SK-N-SH treated with all-trans-retinoic acid at 6 μM for 48 hours (cell line): ENCODE data around the gene BABAM2.

Experiments
- ATAC-seq: fragments of 200-7000 bp; cut with Tn5 transposase; 3 replicates; pipeline ENCODE4 v1.9.1; 2020; ENCODE audit warnings: mild to moderate bottlenecking, moderate library complexity
- ARNTL ChIP-seq: fragments of 450-650 bp; formaldehyde crosslinking; IDR thresholded peaks from 2 replicates; pipeline ENCODE4 v1.5.0; 2020; ENCODE audit warnings: low read depth, mild to moderate bottlenecking, moderate library complexity, borderline replicate concordance
- BACH2 ChIP-seq: fragments of 250-450 bp; sonication (Bioruptor Pico); IDR thresholded peaks from 2 replicates; pipeline ENCODE4 v1.9.0; 2021; ENCODE audit warnings: mild to moderate bottlenecking, borderline replicate concordance
- CSDC2 ChIP-seq: fragments of 250-450 bp; sonication (Bioruptor Pico); IDR thresholded peaks from 2 replicates; pipeline ENCODE4 v1.5.0; 2020; ENCODE audit warnings: mild to moderate bottlenecking, moderate library complexity
- CSRNP3 ChIP-seq: fragments of 250-450 bp; sonication (Bioruptor Pico); IDR thresholded peaks from 2 replicates; pipeline ENCODE4 v1.5.1; 2021; ENCODE audit warnings: mild to moderate bottlenecking, moderate library complexity
- ESRRG ChIP-seq: fragments of 250-450 bp; sonication (Bioruptor Pico); IDR thresholded peaks from 2 replicates; pipeline ENCODE4 v1.6.1; 2021; ENCODE audit warnings: mild to moderate bottlenecking
- GLIS3 ChIP-seq: fragments of 250-450 bp; sonication (Bioruptor Pico); IDR thresholded peaks from 2 replicates; pipeline ENCODE4 v1.5.0; 2020; ENCODE audit warnings: mild to moderate bottlenecking, moderate library complexity
- ISL1 ChIP-seq: fragments of 250-450 bp; sonication (Bioruptor Pico); IDR thresholded peaks from 2 replicates; pipeline ENCODE4 v2.1.2; 2022; ENCODE audit warnings: mild to moderate bottlenecking, moderate library complexity
- OSR1 ChIP-seq: fragments of 250-450 bp; sonication (Bioruptor Pico); IDR thresholded peaks from 2 replicates; pipeline ENCODE4 v1.8.0; 2022; ENCODE audit warnings: moderate library complexity, mild to moderate bottlenecking, inconsistent platforms
- PATZ1 ChIP-seq: fragments of 250-450 bp; sonication (Bioruptor Pico); IDR thresholded peaks from 2 replicates; pipeline ENCODE4 v1.8.0; 2020; ENCODE audit warnings: mild to moderate bottlenecking, moderate library complexity, borderline replicate concordance
- PPARA ChIP-seq: fragments of 250-450 bp; sonication (Bioruptor Pico); IDR thresholded peaks from 2 replicates; pipeline ENCODE4 v1.5.0; 2020; ENCODE audit warnings: mild to moderate bottlenecking, borderline replicate concordance
- SNAI2 ChIP-seq: fragments of 250-450 bp; sonication (Bioruptor Pico); IDR thresholded peaks from 2 replicates; pipeline ENCODE4 v1.5.0; 2020; ENCODE audit warnings: mild to moderate bottlenecking, moderate library complexity
- TCF4 ChIP-seq: fragments of 250-450 bp; sonication (Bioruptor Pico); IDR thresholded peaks from 2 replicates; pipeline ENCODE4 v1.8.0; 2021; ENCODE audit warnings: mild to moderate bottlenecking, moderate library complexity, borderline replicate concordance
- TOX ChIP-seq: fragments of 250-450 bp; sonication (Bioruptor Pico); IDR thresholded peaks from 2 replicates; pipeline ENCODE4 v1.8.0; 2021; ENCODE audit warnings: mild to moderate bottlenecking, moderate library complexity, borderline replicate concordance
- TSHZ2 ChIP-seq: fragments of 250-450 bp; sonication (Bioruptor Pico); IDR thresholded peaks from 2 replicates; pipeline ENCODE4 v1.5.0; 2020; ENCODE audit warnings: mild to moderate bottlenecking, moderate library complexity
- ZC3H10 ChIP-seq: fragments of 250-450 bp; sonication (Bioruptor Pico); IDR thresholded peaks from 2 replicates; pipeline ENCODE4 v1.5.1; 2021; ENCODE audit warnings: mild to moderate bottlenecking, moderate library complexity
- ZFP3 ChIP-seq: fragments of 250-450 bp; sonication (Bioruptor Pico); IDR thresholded peaks from 2 replicates; pipeline ENCODE4 v1.5.0; 2020; ENCODE audit warnings: mild to moderate bottlenecking, moderate library complexity
- ZFP30 ChIP-seq: fragments of 450-650 bp; formaldehyde crosslinking; IDR thresholded peaks from 2 replicates; pipeline ENCODE4 v1.5.0; 2022; ENCODE audit warnings: mild to moderate bottlenecking, moderate library complexity
- ZNF70 ChIP-seq: fragments of 450-650 bp; formaldehyde crosslinking; IDR thresholded peaks from 2 replicates; pipeline ENCODE4 v1.5.0; 2020; ENCODE audit warnings: mild to moderate bottlenecking, moderate library complexity
- TF ChIP-seq, protein P1 (sequence below): fragments of 250-450 bp; sonication (Bioruptor Pico); IDR thresholded peaks from 2 replicates; pipeline ENCODE4 v1.8.0; 2021; ENCODE audit warnings: low read depth, mild to moderate bottlenecking, moderate library complexity, borderline replicate concordance
- TF ChIP-seq, protein P2 (sequence below): fragments of 250-450 bp; sonication (Bioruptor Pico); IDR thresholded peaks from 2 replicates; pipeline ENCODE4 v1.5.1; 2020; ENCODE audit warnings: low read depth, mild to moderate bottlenecking, moderate library complexity

BABAM2 gene

DNA sequence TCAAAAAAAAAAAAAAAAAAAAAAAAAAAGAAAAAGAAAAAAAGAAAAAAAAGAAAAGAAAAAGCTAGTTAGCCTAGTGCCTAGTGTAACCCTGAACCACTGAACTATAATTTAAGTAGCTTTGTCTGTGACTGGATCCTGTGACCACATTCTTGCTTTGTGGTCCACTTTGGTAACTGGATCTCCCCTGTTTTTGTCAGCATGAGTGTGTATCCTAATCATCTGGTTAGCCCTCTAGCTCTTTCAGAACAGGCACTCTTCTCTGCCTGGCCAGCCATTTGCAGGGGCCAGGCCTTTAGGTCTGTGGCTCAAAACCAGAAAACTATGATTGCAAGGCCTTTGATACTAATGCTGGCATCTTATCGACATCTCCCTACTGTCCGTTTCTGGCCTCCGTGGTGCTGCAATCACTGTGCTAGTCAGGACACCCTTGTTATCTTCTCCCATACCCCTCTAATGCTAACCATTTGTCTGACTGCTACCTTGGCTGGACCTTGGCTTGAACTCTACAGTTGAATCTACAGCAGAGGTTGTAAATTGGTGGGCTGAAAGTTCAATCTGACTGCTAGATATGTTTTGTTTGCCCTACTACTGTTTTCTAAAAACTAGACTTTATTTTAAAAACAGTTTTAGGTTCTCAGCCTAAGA, 40.8 kb upstream of the BABAM2 start:
- TF ChIP-seq CSRNP3 (no peak), ESRRG (no peak), ZC3H10 (CRISPR knock-in tag) (no peak), ZNF70 (no peak), PPARA (CRISPR knock-in tag) (no peak), ZFP3 (CRISPR knock-in tag) (no peak), TOX (CRISPR knock-in tag) (no peak), ISL1 (CRISPR knock-in tag) (no peak), SNAI2 (CRISPR knock-in tag) (no peak), BACH2 (no peak), TSHZ2 (CRISPR knock-in tag) (no peak), GLIS3 (CRISPR knock-in tag) (no peak), OSR1 (CRISPR knock-in tag) (no peak)
- TF ChIP-seq, protein P1, sequence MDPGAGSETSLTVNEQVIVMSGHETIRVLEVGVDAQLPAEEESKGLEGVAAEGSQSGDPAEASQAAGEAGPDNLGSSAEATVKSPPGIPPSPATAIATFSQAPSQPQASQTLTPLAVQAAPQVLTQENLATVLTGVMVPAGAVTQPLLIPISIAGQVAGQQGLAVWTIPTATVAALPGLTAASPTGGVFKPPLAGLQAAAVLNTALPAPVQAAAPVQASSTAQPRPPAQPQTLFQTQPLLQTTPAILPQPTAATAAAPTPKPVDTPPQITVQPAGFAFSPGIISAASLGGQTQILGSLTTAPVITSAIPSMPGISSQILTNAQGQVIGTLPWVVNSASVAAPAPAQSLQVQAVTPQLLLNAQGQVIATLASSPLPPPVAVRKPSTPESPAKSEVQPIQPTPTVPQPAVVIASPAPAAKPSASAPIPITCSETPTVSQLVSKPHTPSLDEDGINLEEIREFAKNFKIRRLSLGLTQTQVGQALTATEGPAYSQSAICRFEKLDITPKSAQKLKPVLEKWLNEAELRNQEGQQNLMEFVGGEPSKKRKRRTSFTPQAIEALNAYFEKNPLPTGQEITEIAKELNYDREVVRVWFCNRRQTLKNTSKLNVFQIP (CRISPR knock-in tag) = no peak
- ATAC-seq = no peak

DNA sequence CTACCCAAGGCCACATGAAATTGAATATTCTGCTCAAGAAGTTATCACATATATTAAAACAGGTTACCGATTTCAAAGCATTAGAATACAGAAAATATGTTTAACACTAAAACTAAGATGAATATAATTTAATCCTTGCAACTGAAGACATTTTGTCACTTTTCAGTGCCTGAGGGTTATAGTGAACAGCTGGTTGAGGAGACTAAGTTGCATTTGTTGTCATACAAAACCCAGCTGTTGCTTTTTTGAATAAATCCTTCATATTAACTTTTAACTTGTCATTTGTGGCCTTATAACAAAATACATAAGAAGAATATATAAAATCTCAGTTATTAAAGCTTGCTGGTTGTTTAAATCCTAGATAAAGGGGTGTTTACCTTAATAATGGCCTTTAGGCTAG, 37.8 kb upstream of the BABAM2 start:
- ATAC-seq = no peak

More for the DNA sequence above, 37.8 kb upstream of the BABAM2 start:
- TF ChIP-seq TOX (CRISPR knock-in tag) (no peak), ESRRG (no peak), TSHZ2 (CRISPR knock-in tag) (no peak), PATZ1 (CRISPR knock-in tag) (no peak), ZNF70 (no peak), BACH2 (no peak), SNAI2 (CRISPR knock-in tag) (no peak), ARNTL (CRISPR knock-in tag) (no peak), CSDC2 (no peak), ZFP30 (CRISPR knock-in tag) (no peak), TCF4 (CRISPR knock-in tag) (no peak), CSRNP3 (no peak), GLIS3 (CRISPR knock-in tag) (no peak)
- TF ChIP-seq, protein P2, sequence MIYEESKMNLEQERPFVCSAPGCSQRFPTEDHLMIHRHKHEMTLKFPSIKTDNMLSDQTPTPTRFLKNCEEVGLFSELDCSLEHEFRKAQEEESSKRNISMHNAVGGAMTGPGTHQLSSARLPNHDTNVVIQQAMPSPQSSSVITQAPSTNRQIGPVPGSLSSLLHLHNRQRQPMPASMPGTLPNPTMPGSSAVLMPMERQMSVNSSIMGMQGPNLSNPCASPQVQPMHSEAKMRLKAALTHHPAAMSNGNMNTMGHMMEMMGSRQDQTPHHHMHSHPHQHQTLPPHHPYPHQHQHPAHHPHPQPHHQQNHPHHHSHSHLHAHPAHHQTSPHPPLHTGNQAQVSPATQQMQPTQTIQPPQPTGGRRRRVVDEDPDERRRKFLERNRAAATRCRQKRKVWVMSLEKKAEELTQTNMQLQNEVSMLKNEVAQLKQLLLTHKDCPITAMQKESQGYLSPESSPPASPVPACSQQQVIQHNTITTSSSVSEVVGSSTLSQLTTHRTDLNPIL (CRISPR knock-in tag) = no peak
